HG02970 (cell line): Measurements from ENCODE around the gene ETS1.

Source experiments
- ATAC-seq: cut with Tn5 transposase; IDR thresholded peaks from one replicate; pipeline ENCODE4 v1.9.1; 2021; ENCODE audit warnings: mild to moderate bottlenecking, moderate library complexity, moderate number of reproducible peaks; ENCODE audit not compliant: unreplicated experiment, low FRiP score

The ETS1 gene

GRCh38 chr11:128506999-128507611 lies 80.3 kb downstream of the ETS1 start:
- ATAC-seq = no peak

GRCh38 chr11:128506356-128506755 lies 81.0 kb downstream of the ETS1 start:
- no peak for ATAC-seq

- no peak for ATAC-seq
Observed at GRCh38 chr11:128505449-128506065, 81.8 kb downstream of the ETS1 start.

- no peak for ATAC-seq
Observed at GRCh38 chr11:128504486-128504885, 82.9 kb downstream of the ETS1 start.

GRCh38 chr11:128503245-128503991 lies 83.9 kb downstream of the ETS1 start:
- no peak for ATAC-seq

- no peak for ATAC-seq
Observed at GRCh38 chr11:128502726-128503125, 84.6 kb downstream of the ETS1 start.

GRCh38 chr11:128501632-128502549 lies 85.5 kb downstream of the ETS1 start:
- no peak for ATAC-seq

GRCh38 chr11:128501008-128501407 lies 86.3 kb downstream of the ETS1 start:
- ATAC-seq = no peak

- no peak for ATAC-seq
Observed at GRCh38 chr11:128500493-128500892, 86.9 kb downstream of the ETS1 start.

- ATAC-seq = no peak
Observed at GRCh38 chr11:128499613-128500253, 87.6 kb downstream of the ETS1 start.

GRCh38 chr11:128498721-128499245 lies 88.6 kb downstream of the ETS1 start:
- ATAC-seq = no peak

GRCh38 chr11:128497776-128498095 lies 89.6 kb downstream of the ETS1 start:
- ATAC-seq = no peak

GRCh38 chr11:128497061-128497775 lies 90.1 kb downstream of the ETS1 start:
- no peak for ATAC-seq

- no peak for ATAC-seq
Observed at GRCh38 chr11:128496692-128497060, 90.7 kb downstream of the ETS1 start.

GRCh38 chr11:128496249-128496648 lies 91.1 kb downstream of the ETS1 start:
- ATAC-seq = no peak

- no peak for ATAC-seq
Observed at GRCh38 chr11:128494418-128495332, 92.7 kb downstream of the ETS1 start.

GRCh38 chr11:128493570-128493965 lies 93.8 kb downstream of the ETS1 start:
- no peak for ATAC-seq

- ATAC-seq = no peak
Observed at GRCh38 chr11:128492903-128493569, 94.3 kb downstream of the ETS1 start.
